Muscle of leg (tissue), 11 donors: ENCODE data around the gene CD300LG. TPM values are rescaled to one million over a fixed set of nuclear protein-coding genes. Genes with fewer than 3 reads are reported as not detected.
A peak's percentile ranks its signal among the peaks of the same experiment; 100 is the strongest.

Source experiments
- DNase-seq: peaks from one replicate; pipeline ENCODE4 v3.0.0; 2013
- H3K27ac ChIP-seq: one replicate; pipeline ENCODE4 v1.5.1; 2013; ENCODE audit warnings: mild to moderate bottlenecking, low read length, control low read depth
- H3K27me3 ChIP-seq: one replicate; pipeline ENCODE4 v1.6.1; 2013; ENCODE audit warnings: low read length; ENCODE audit not compliant: control insufficient read depth, insufficient read depth
- H3K36me3 ChIP-seq: one replicate; pipeline ENCODE4 v1.6.1; 2013; ENCODE audit warnings: low read length; ENCODE audit not compliant: control insufficient read depth, insufficient read depth
- H3K4me1 ChIP-seq: one replicate; pipeline ENCODE4 v1.6.1; 2013; ENCODE audit warnings: low read length; ENCODE audit not compliant: control insufficient read depth, insufficient read depth
- H3K4me3 ChIP-seq: one replicate; pipeline ENCODE4 v1.5.1; 2013; ENCODE audit warnings: low read length, control low read depth
- H3K9me3 ChIP-seq: replicated peaks from 2 replicates; pipeline ENCODE4 v1.6.1; 2013; ENCODE audit warnings: low read depth, low read length; ENCODE audit not compliant: control insufficient read depth
- WGBS: methylation state at CpG from one replicate; pipeline ENCODE4 v1.1.5; 2013; ENCODE audit warnings: missing lambda C conversion rate; ENCODE audit not compliant: insufficient coverage; 5-methylcytosine and 5-hydroxymethylcytosine counted together
- polyA plus RNA-seq, 8 donors: library from polyadenylated mRNA; unstranded; fragments of 120-200 nt; gene quantifications; one replicate each; pipeline versions ENCODE4 v1.2.1 to v1.2.3, GENCODE V29; 2013; ENCODE audit warnings: inconsistent platforms in 1 of 8, low replicate concordance in 1 of 8; ENCODE audit not compliant: insufficient read length in 8 of 8, insufficient read depth in 1 of 8
- total RNA-seq: library from RNA; stranded (reverse); fragments of 120-200 nt; gene quantifications from one replicate; pipeline ENCODE4 v1.2.4, GENCODE V29; 2013

The CD300LG gene
- total and polyA plus RNA-seq, 9 donors, result 1.5 to 3.9 (median 2.2) TPM

- H3K4me1 ChIP-seq, result no peaks in the 10 kb centered on the region
- H3K36me3 ChIP-seq, result peaks cover 29% of the 10 kb centered on the region
Observed at GRCh38 chr17:43823350-43824084, 23.5 kb upstream of the CD300LG start.

GRCh38 chr17:43825567-43825966 lies 21.4 kb upstream of the CD300LG start:
- no peaks in the 10 kb centered on the region for H3K27me3 ChIP-seq
- peaks cover 41% of the 10 kb centered on the region for H3K36me3 ChIP-seq
- no peaks in the 10 kb centered on the region for H3K9me3 ChIP-seq
- H3K4me3 ChIP-seq, result no peak overlapping the region
- 91% methylated on average over 12 of the region's 12 CpGs for WGBS
- H3K4me1 ChIP-seq, result no peaks in the 10 kb centered on the region
- no peak for DNase-seq
- H3K27ac ChIP-seq, result no peak overlapping the region

More at GRCh38 chr17:43823350-43824084, 23.5 kb upstream of the CD300LG start:
- DNase-seq, result no peak
- 79% methylated on average over 4 of the region's 10 CpGs for WGBS
- Histone ChIP-seq H3K27me3 (no peaks in the 10 kb centered on the region), H3K27ac (no peak overlapping the region), H3K4me3 (no peak overlapping the region), H3K9me3 (no peaks in the 10 kb centered on the region)

DNA sequence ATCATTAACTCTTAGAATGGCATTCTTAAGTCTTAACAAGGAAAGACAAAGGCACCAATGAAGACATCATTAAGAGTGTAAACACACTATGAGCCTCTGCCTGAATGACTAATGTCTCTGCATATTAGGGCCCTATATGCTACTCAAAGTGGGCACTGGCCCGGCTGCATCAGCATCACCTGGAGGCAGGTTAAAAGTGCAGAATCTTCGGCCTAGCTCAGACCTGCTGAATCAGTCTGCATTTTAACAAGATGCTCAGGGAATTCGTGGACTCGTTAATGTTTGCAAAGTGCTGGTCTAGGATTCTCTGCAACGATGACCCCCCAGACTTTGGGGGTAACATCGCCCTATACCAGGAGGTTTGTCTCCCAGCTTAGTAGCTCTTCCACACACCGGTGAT lies 20.8 kb upstream of the CD300LG start:
- H3K27me3 ChIP-seq, result no peaks in the 10 kb centered on the region
- H3K36me3 ChIP-seq, result peaks cover 47% of the 10 kb centered on the region
- H3K4me1 ChIP-seq, result no peaks in the 10 kb centered on the region
- no peaks in the 10 kb centered on the region for H3K9me3 ChIP-seq
- H3K27ac ChIP-seq, result no peak overlapping the region
- no peak for DNase-seq
- 97% methylated on average over 7 of the region's 7 CpGs for WGBS
- H3K4me3 ChIP-seq, result no peak overlapping the region

DNA sequence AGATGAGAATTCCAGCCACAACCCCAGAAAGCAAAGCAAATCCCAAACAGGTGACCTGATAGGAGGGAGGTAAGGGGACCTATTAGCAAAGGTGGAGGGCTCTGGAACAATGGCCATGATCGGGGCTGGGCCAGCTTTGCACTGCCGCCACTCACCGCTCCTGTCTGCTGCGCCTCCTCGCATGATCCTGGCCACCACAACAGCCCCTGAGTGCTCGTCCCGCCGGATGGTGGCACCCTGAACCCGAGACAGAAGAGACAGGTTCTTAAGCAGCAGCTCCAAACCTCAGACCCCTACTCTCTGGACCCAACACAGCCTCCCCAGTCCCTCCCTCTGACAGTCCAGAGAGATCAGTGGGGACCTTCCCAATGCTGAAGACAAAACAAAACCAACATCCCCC lies 19.4 kb upstream of the CD300LG start:
- Histone ChIP-seq H3K4me3 (no peak overlapping the region), H3K36me3 (peaks cover 52% of the 10 kb centered on the region), H3K27me3 (peaks cover 3% of the 10 kb centered on the region), H3K4me1 (peaks cover 8% of the 10 kb centered on the region), H3K27ac (no peak overlapping the region), H3K9me3 (no peaks in the 10 kb centered on the region)
- WGBS, result 88% methylated on average over 9 of the region's 9 CpGs
- no peak for DNase-seq

DNA sequence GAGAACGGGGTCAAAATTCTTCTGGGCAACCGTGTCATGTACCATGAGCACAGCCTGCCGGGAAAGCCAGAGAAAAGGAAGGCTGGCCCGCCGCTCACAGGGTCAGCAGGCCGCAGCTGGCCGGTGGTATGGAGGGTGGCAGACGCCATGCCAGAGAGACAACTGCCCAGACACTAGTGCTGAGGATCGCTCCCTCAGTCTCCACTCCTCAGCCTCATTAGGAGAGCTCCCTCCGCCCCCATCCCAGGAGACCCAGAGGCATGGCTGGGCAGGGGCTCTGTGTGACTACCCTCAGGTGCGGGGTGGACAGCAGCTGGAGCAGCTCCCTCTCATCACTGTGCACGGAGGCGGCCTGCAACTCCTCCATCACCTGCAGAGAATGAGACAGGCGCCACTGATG lies 17.2 kb upstream of the CD300LG start:
- Histone ChIP-seq H3K4me3 (no peak overlapping the region), H3K27ac (no peak overlapping the region), H3K27me3 (peaks cover 9% of the 10 kb centered on the region), H3K4me1 (peaks cover 16% of the 10 kb centered on the region), H3K36me3 (peaks cover 42% of the 10 kb centered on the region), H3K9me3 (no peaks in the 10 kb centered on the region)
- 90% methylated on average over 13 of the region's 14 CpGs for WGBS
- no peak for DNase-seq

GRCh38 chr17:43830510-43831140 lies 16.4 kb upstream of the CD300LG start:
- DNase-seq, result no peak
- Histone ChIP-seq H3K4me3 (no peak overlapping the region), H3K27ac (no peak overlapping the region), H3K27me3 (peaks cover 9% of the 10 kb centered on the region), H3K36me3 (peaks cover 38% of the 10 kb centered on the region), H3K9me3 (no peaks in the 10 kb centered on the region), H3K4me1 (peaks cover 16% of the 10 kb centered on the region)
- 100% methylated on average over 3 of the region's 7 CpGs for WGBS

DNA sequence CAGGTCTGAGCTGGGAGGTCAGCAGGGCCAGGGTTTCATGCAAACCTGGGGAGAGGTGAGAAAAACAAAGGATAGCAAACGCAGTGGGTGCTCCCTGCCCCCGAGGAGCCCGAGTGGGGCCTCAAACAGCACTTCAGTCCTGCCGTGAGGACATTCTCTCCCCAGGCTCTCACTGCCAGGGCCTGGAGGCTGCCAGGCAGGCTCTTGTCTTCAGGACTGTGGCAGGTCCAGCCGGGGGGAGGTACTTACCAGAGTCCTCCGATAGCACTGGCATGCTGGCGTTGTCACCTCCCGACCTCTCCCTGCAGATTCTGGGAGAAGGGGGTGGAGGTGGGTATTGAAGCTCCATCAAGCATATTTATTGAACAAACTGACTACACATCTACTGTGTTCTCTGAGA lies 15.3 kb upstream of the CD300LG start:
- Histone ChIP-seq H3K4me1 (peaks cover 16% of the 10 kb centered on the region), H3K4me3 (no peak overlapping the region), H3K9me3 (no peaks in the 10 kb centered on the region), H3K36me3 (peaks cover 30% of the 10 kb centered on the region), H3K27ac (no peak overlapping the region), H3K27me3 (peaks cover 9% of the 10 kb centered on the region)
- 48% methylated on average over 3 of the region's 8 CpGs for WGBS
- no peak for DNase-seq

- WGBS, result 4% methylated on average over 40 of the region's 51 CpGs
- Histone ChIP-seq H3K36me3 (peaks cover 30% of the 10 kb centered on the region), H3K27me3 (peaks cover 9% of the 10 kb centered on the region), H3K4me3 (peak overlapping the region; percentile 49), H3K27ac (no peak overlapping the region), H3K9me3 (no peaks in the 10 kb centered on the region), H3K4me1 (peaks cover 16% of the 10 kb centered on the region)
- DNase-seq, result peak; percentile 43
Observed at GRCh38 chr17:43832168-43832975, 14.6 kb upstream of the CD300LG start.

- DNase-seq, result peak; percentile 88
- Histone ChIP-seq H3K4me3 (peak within 1 kb of the TSS; percentile 61), H3K9me3 (no peaks in the 10 kb centered on the region), H3K27ac (no peak within 1 kb of the TSS), H3K4me1 (peaks cover 16% of the 10 kb centered on the region), H3K27me3 (peaks cover 11% of the 10 kb centered on the region), H3K36me3 (peaks cover 23% of the 10 kb centered on the region)
- under 1% methylated on average over 78 of the region's 87 CpGs for WGBS
Observed at GRCh38 chr17:43832976-43833829, 13.8 kb upstream of the CD300LG start, which contains the start of gene MPP3. Gene MPP3 (minus strand): TSS chr17:43833146. CDS start chr17:43831906, 1,240 bp downstream.
